SK-N-SH (cell line): ENCODE measurements around the gene PRKAB1. TPM values are rescaled to one million over a fixed set of nuclear protein-coding genes. Genes with fewer than 3 reads are reported as not detected.

Source experiments
- CTCF ChIA-PET: fragments of 300-600, 350-600 bp; formaldehyde crosslinking; extraction: SDS; loops from one replicate; lab custom pipeline; 2021; lab: Yijun Ruan, JAX
- POLR2A ChIA-PET: fragments of 350-600 bp; sonication (Branson Sonifier 250); formaldehyde crosslinking; extraction: SDS; loops from one replicate; lab custom pipeline; 2020; ENCODE audit warnings: antibody characterized with exemption, inconsistent platforms; lab: Yijun Ruan, JAX
- DNase-seq: peaks from one replicate; pipeline ENCODE4 v3.0.0; 2012
- H2AFZ ChIP-seq: fragments of 200-600 bp; sonication (generic); 2 replicates; pipeline ENCODE4 v1.8.1; 2016; ENCODE audit warnings: antibody characterized with exemption, mild to moderate bottlenecking, low read depth
- H3F3A ChIP-seq: fragments of 200-600 bp; sonication (generic); replicated peaks from 2 replicates; pipeline ENCODE3; 2016; ENCODE audit warnings: antibody characterized with exemption, mild to moderate bottlenecking; ENCODE audit not compliant: insufficient read depth
- H3K27ac ChIP-seq, 2 experiments: fragments of 200-500 bp in 1 of 2; fragments of 200-600 bp in 1 of 2; sonication (Bioruptor generic) in 1 of 2; sonication (generic), shearing (Covaris generic) in 1 of 2; 2 replicates each; pipeline versions ENCODE4 v1.5.1 to v1.6.1; 2014 to 2016; ENCODE audit warnings: low read depth in 2 of 2, inconsistent platforms in 1 of 2, low read length in 1 of 2, mild to moderate bottlenecking in 1 of 2, mixed read lengths in 1 of 2
- H3K27me3 ChIP-seq: fragments of 200-600 bp; sonication (generic), shearing (Covaris generic); 2 replicates; pipeline ENCODE4 v1.6.1; 2016; ENCODE audit warnings: mixed run types; ENCODE audit not compliant: insufficient read depth
- H3K36me3 ChIP-seq, 2 experiments: fragments of 200-500 bp in 1 of 2; fragments of 200-600 bp in 1 of 2; sonication (Bioruptor generic) in 1 of 2; sonication (generic) in 1 of 2; replicated peaks in 1 of 2; 2 replicates each; pipeline versions ENCODE3 to v1.5.1; 2014 to 2016; ENCODE audit warnings: low read length in 1 of 2, mild to moderate bottlenecking in 1 of 2; ENCODE audit not compliant: insufficient read depth in 2 of 2, control insufficient read depth in 1 of 2
- H3K4me1 ChIP-seq, 2 experiments: fragments of 200-500 bp in 1 of 2; fragments of 200-600 bp in 1 of 2; sonication (Bioruptor generic) in 1 of 2; sonication (generic), shearing (Covaris generic) in 1 of 2; 2 replicates each; pipeline versions ENCODE4 v1.5.1 to v1.6.1; 2014 to 2016; ENCODE audit warnings: low read depth in 1 of 2, low read length in 1 of 2, mixed run types in 1 of 2; ENCODE audit not compliant: insufficient read depth in 2 of 2, control insufficient read depth in 1 of 2
- H3K4me2 ChIP-seq: fragments of 200-600 bp; sonication (generic), shearing (Covaris generic); 2 replicates; pipeline ENCODE4 v1.6.1; 2017; ENCODE audit warnings: mixed run types
- H3K4me3 ChIP-seq, 2 experiments: fragments of 200-500 bp in 1 of 2; fragments of 200-600 bp in 1 of 2; sonication (Bioruptor generic) in 1 of 2; sonication (generic), shearing (Covaris generic) in 1 of 2; 2 replicates each; pipeline versions ENCODE4 v1.5.1 to v1.8.1; 2014 to 2016; ENCODE audit warnings: low read depth in 2 of 2, inconsistent platforms in 1 of 2, low read length in 1 of 2, mild to moderate bottlenecking in 1 of 2, mixed read lengths in 1 of 2, moderate library complexity in 1 of 2
- H3K79me2 ChIP-seq: fragments of 200-600 bp; sonication (generic); 2 replicates; pipeline ENCODE4 v1.8.1; 2017; ENCODE audit warnings: mild to moderate bottlenecking; ENCODE audit not compliant: insufficient read depth
- H3K9ac ChIP-seq: fragments of 200-600 bp; sonication (generic); 2 replicates; pipeline ENCODE4 v1.6.1; 2017; ENCODE audit warnings: mixed run types
- H3K9me2 ChIP-seq: fragments of 200-600 bp; sonication (generic); 2 replicates; pipeline ENCODE4 v1.6.1; 2017; ENCODE audit warnings: mixed run types
- H3K9me3 ChIP-seq: fragments of 200-600 bp; sonication (generic); 2 replicates; pipeline ENCODE4 v1.6.1; 2017; ENCODE audit warnings: mixed run types, mild to moderate bottlenecking, moderate library complexity
- H4K20me1 ChIP-seq: fragments of 200-600 bp; sonication (generic); 2 replicates; pipeline ENCODE4 v1.6.1; 2017; ENCODE audit warnings: mild to moderate bottlenecking, mixed run types; ENCODE audit not compliant: insufficient read depth
- CHD2 ChIP-seq: fragments of 150-350 bp; IDR thresholded peaks from 2 replicates; pipeline ENCODE4 v1.6.1; 2018; ENCODE audit warnings: low read length; ENCODE audit not compliant: partially characterized antibody
- CTCF ChIP-seq: fragments of 200-600 bp; sonication (generic); IDR thresholded peaks from 2 replicates; pipeline ENCODE4 v1.6.1; 2017; ENCODE audit warnings: antibody characterized with exemption, mild to moderate bottlenecking, moderate library complexity
- ELF1 ChIP-seq: IDR thresholded peaks from 2 replicates; pipeline ENCODE4 v1.4.0; 2012
- EZH2phosphoT487 ChIP-seq: fragments of 200-600 bp; sonication (generic); IDR thresholded peaks from 2 replicates; pipeline ENCODE4 v1.6.1; 2017; ENCODE audit warnings: low read depth, mixed run types, mild to moderate bottlenecking, antibody characterized with exemption, moderate library complexity, borderline replicate concordance
- FOSL2 ChIP-seq: IDR thresholded peaks from 2 replicates; pipeline ENCODE4 v1.4.0; 2012; ENCODE audit warnings: low read depth, mild to moderate bottlenecking, moderate library complexity, borderline replicate concordance
- FOXJ3 ChIP-seq: sonication (generic); formaldehyde crosslinking; IDR thresholded peaks from 2 replicates; pipeline ENCODE4 v1.5.1; 2020; ENCODE audit warnings: mild to moderate bottlenecking, missing genetic modification reagents
- FOXM1 ChIP-seq: IDR thresholded peaks from 2 replicates; pipeline ENCODE4 v1.4.0; 2012; ENCODE audit warnings: low read depth, mild to moderate bottlenecking
- GABPA ChIP-seq: IDR thresholded peaks from 2 replicates; pipeline ENCODE4 v1.4.0; 2012; ENCODE audit warnings: low read depth, mild to moderate bottlenecking
- GATA2 ChIP-seq: sonication (generic); formaldehyde crosslinking; IDR thresholded peaks from 2 replicates; pipeline ENCODE4 v1.5.0; 2020; ENCODE audit warnings: mild to moderate bottlenecking, missing genetic modification reagents
- IRF3 ChIP-seq: fragments of 150-350 bp; IDR thresholded peaks from 2 replicates; pipeline ENCODE4 v1.6.1; 2016; ENCODE audit warnings: mild to moderate bottlenecking, low read depth, low read length
- JUND ChIP-seq: IDR thresholded peaks from 2 replicates; pipeline ENCODE4 v1.4.0; 2012
- MEF2A ChIP-seq: IDR thresholded peaks from 2 replicates; pipeline ENCODE4 v1.4.0; 2012; ENCODE audit warnings: low read depth, borderline replicate concordance
- MXI1 ChIP-seq: IDR thresholded peaks from 2 replicates; pipeline ENCODE4 v1.6.1; 2012; ENCODE audit warnings: mild to moderate bottlenecking, low read depth, low read length, improper control_type of control experiment
- NFIC ChIP-seq: IDR thresholded peaks from 2 replicates; pipeline ENCODE4 v1.4.0; 2012; ENCODE audit warnings: borderline replicate concordance
- NRF1 ChIP-seq: IDR thresholded peaks from 2 replicates; pipeline ENCODE4 v1.6.1; 2012; ENCODE audit warnings: low read depth, mild to moderate bottlenecking, low read length
- RFX5 ChIP-seq: IDR thresholded peaks from 2 replicates; pipeline ENCODE4 v1.6.1; 2012; ENCODE audit warnings: mild to moderate bottlenecking, improper control_type of control experiment, low read length
- RXRA ChIP-seq: IDR thresholded peaks from 2 replicates; pipeline ENCODE4 v1.4.0; 2012; ENCODE audit warnings: low read depth, mild to moderate bottlenecking, borderline replicate concordance
- SMC3 ChIP-seq: IDR thresholded peaks from 2 replicates; pipeline ENCODE4 v1.6.1; 2012; ENCODE audit warnings: low read depth, low read length, improper control_type of control experiment
- TAF1 ChIP-seq: IDR thresholded peaks from 2 replicates; pipeline ENCODE4 v1.6.1; 2012; ENCODE audit warnings: low read depth, mild to moderate bottlenecking, low read length, moderate library complexity, borderline replicate concordance
- TEAD4 ChIP-seq: IDR thresholded peaks from 2 replicates; pipeline ENCODE4 v1.4.0; 2012; ENCODE audit warnings: mild to moderate bottlenecking, borderline replicate concordance; ENCODE audit not compliant: insufficient read depth
- YY1 ChIP-seq: IDR thresholded peaks from 2 replicates; pipeline ENCODE4 v1.4.0; 2012; ENCODE audit warnings: low read depth, mild to moderate bottlenecking
- WGBS: methylation state at CpG from one replicate; pipeline ENCODE4 v1.1.6; 2017; ENCODE audit warnings: low lambda C conversion rate; 5-methylcytosine and 5-hydroxymethylcytosine counted together
- polyA plus RNA-seq, 3 experiments: library from polyadenylated mRNA; depleted of rRNA; stranded (reverse); fragments of >200 nt; gene quantifications; 2 replicates each; pipeline ENCODE4 v1.2.3, GENCODE V29; 2012
- TF ChIP-seq, protein P1 (sequence below): IDR thresholded peaks from 2 replicates; pipeline ENCODE4 v1.4.0; 2012; ENCODE audit warnings: low read depth
- TF ChIP-seq, protein P2 (sequence below): fragments of 150-350 bp; IDR thresholded peaks from 2 replicates; pipeline ENCODE4 v1.6.1; 2017; ENCODE audit warnings: antibody characterized with exemption, low read length, low read depth, borderline replicate concordance
- TF ChIP-seq, protein P3 (sequence below): IDR thresholded peaks from 2 replicates; pipeline ENCODE4 v1.6.1; 2012; ENCODE audit warnings: mild to moderate bottlenecking, low read depth, low read length, moderate library complexity

PRKAB1 gene
- polyA plus RNA-seq (2012; rRNA removed), result 28.9 and 41.8 TPM in 2 replicates
- 24.4 and 25.6 TPM in 2 replicates for polyA plus RNA-seq (2012; cell fraction: cytosol; rRNA removed)
- 44.0 and 60.3 TPM in 2 replicates for polyA plus RNA-seq (2012; cell fraction: nucleus; rRNA removed)

DNA sequence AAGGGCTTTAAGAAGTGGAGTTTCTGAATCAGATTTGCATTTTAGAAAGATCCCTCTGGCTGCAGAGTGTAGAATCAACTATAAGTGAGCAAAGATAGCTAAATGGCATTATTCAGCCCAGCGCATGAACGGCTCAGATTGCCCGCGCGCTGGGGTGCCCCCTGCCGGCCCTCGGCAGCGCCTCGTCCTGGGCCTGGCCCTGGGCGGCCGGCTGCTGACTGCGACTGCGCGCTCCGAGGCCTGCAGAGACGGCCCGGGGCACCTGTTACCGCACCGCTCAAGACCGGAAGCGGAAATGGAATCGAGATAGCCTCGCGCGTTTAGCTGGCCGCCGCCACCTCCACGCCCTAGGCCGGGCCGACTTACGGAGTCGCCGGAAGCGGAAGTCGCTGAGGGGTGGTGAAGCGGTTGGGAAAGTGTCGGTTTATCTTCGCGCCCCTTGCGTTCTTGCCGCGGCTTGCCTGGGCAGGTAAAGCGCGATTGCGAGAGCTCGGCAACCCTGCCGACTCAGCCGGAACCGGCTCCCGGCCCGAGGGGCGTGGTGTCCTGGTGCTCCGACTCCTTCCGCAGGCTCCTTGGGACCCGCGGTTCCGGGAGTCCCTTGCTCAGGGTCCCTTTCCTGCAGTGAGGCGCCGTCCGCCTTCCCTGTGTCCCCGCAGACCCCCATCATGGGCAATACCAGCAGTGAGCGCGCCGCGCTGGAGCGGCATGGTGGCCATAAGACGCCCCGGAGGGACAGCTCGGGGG is at the start of gene PRKAB1:
TSS of gene PRKAB1 (plus strand) at position 557 of the 747 bp plus-strand sequence. CDS start at position 669, 112 bp downstream.
- Histone ChIP-seq H3K9ac (peak within 1 kb of the TSS; percentile 91), H2AFZ (peak within 1 kb of the TSS; percentile 98), H3K27me3 (no peaks in the 10 kb centered on the region), H3K79me2 (peaks cover 49% of the 10 kb centered on the region), H3K4me3 (peak within 1 kb of the TSS; percentile 84 to 99), H3K9me2 (no peaks in the 10 kb centered on the region), H3K9me3 (no peaks in the 10 kb centered on the region), H3K36me3 (peaks cover 22 to 27% of the 10 kb centered on the region in 2 experiments), H3F3A (peaks cover 4% of the 10 kb centered on the region), H3K4me1 (peaks cover 6 to 7% of the 10 kb centered on the region in 2 experiments; a peak in 3 of 4 replicates), H3K4me2 (peak within 1 kb of the TSS; percentile 81), H4K20me1 (no peaks in the 10 kb centered on the region), H3K27ac (peak within 1 kb of the TSS; percentile 76 to 94)
- CTCF ChIA-PET, result interaction anchor here (1.0 to 2.1 kb wide), 13 partner anchors 9 to 235 kb away, joined by 3 to 16 read pairs (median 5); no protein-coding TSS in a partner anchor
- POLR2A ChIA-PET, result interaction anchor here (1.5 kb wide), 1 partner anchor 1295 kb away, joined by 3 read pairs; the partner anchor contains the start of gene TAOK3
- DNase-seq, result peak; percentile 98
- WGBS, result under 1% methylated on average over 43 of the region's 69 CpGs
- TF ChIP-seq TEAD4 (no peak), IRF3 (no peak), MEF2A (no peak), FOXM1 (0 out of 2 replicates have a peak, but pooled peaks have one; percentile 31), MXI1 (peak; percentile 82; the same call in 1 of the 2 replicates), SMC3 (peak; percentile 49), EZH2phosphoT487 (no peak), RXRA (no peak), CHD2 (peak; percentile 97), ELF1 (peak; percentile 92), GATA2 (CRISPR knock-in tag) (no peak), FOSL2 (no peak), RFX5 (no peak), JUND (no peak), NFIC (no peak), FOXJ3 (no peak; the same call in 1 of the 2 replicates), GABPA (peak; percentile 96), CTCF (peak; percentile 94), YY1 (peak; percentile 53; the same call in 1 of the 2 replicates), NRF1 (peak; percentile 56), TAF1 (peak; percentile 65; the same call in 1 of the 2 replicates)
- TF ChIP-seq, protein P1, sequence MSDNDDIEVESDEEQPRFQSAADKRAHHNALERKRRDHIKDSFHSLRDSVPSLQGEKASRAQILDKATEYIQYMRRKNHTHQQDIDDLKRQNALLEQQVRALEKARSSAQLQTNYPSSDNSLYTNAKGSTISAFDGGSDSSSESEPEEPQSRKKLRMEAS, result peak; percentile 86
- TF ChIP-seq, protein P2, sequence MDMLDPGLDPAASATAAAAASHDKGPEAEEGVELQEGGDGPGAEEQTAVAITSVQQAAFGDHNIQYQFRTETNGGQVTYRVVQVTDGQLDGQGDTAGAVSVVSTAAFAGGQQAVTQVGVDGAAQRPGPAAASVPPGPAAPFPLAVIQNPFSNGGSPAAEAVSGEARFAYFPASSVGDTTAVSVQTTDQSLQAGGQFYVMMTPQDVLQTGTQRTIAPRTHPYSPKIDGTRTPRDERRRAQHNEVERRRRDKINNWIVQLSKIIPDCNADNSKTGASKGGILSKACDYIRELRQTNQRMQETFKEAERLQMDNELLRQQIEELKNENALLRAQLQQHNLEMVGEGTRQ, result no peak
- TF ChIP-seq, protein P3, sequence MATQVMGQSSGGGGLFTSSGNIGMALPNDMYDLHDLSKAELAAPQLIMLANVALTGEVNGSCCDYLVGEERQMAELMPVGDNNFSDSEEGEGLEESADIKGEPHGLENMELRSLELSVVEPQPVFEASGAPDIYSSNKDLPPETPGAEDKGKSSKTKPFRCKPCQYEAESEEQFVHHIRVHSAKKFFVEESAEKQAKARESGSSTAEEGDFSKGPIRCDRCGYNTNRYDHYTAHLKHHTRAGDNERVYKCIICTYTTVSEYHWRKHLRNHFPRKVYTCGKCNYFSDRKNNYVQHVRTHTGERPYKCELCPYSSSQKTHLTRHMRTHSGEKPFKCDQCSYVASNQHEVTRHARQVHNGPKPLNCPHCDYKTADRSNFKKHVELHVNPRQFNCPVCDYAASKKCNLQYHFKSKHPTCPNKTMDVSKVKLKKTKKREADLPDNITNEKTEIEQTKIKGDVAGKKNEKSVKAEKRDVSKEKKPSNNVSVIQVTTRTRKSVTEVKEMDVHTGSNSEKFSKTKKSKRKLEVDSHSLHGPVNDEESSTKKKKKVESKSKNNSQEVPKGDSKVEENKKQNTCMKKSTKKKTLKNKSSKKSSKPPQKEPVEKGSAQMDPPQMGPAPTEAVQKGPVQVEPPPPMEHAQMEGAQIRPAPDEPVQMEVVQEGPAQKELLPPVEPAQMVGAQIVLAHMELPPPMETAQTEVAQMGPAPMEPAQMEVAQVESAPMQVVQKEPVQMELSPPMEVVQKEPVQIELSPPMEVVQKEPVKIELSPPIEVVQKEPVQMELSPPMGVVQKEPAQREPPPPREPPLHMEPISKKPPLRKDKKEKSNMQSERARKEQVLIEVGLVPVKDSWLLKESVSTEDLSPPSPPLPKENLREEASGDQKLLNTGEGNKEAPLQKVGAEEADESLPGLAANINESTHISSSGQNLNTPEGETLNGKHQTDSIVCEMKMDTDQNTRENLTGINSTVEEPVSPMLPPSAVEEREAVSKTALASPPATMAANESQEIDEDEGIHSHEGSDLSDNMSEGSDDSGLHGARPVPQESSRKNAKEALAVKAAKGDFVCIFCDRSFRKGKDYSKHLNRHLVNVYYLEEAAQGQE, result 0 out of 2 replicates have a peak, but pooled peaks have one; percentile 33
